Stimulated activated naive CD8-positive, alpha-beta T cell treated with anti-CD3 and anti-CD28 coated beads, Interleukin-15, Interleukin-2, amounts not matched to agents 100 ng/mL and 50 ng/mL, for 24 hours (primary cell): ENCODE results near the gene LYZL4.
A peak's percentile ranks its signal among the peaks of the same experiment; 100 is the strongest.

Source experiments
- H3K27ac Mint-ChIP-seq: one replicate; pipeline ENCODE4 v1.8.0; 2021; ENCODE audit warnings: mild to moderate bottlenecking, mixed read lengths
- H3K27me3 Mint-ChIP-seq: one replicate; pipeline ENCODE4 v1.8.0; 2021; ENCODE audit warnings: mixed read lengths
- H3K36me3 Mint-ChIP-seq: one replicate; pipeline ENCODE4 v1.8.0; 2021; ENCODE audit warnings: low read depth, mixed read lengths
- H3K4me1 Mint-ChIP-seq: one replicate; pipeline ENCODE4 v1.8.0; 2021; ENCODE audit warnings: low read depth, mixed read lengths
- H3K4me3 Mint-ChIP-seq: one replicate; pipeline ENCODE4 v1.8.0; 2021; ENCODE audit warnings: mild to moderate bottlenecking, mixed read lengths
- H3K9me3 Mint-ChIP-seq: one replicate; pipeline ENCODE4 v1.8.0; 2021; ENCODE audit warnings: mixed read lengths

The LYZL4 gene

GRCh38 chr3:42405857-42406256, 4.6 kb downstream of the LYZL4 start:
- Mint-ChIP-seq H3K36me3 (no peaks in the 10 kb centered on the region), H3K4me3 (no peak overlapping the region), H3K4me1 (peaks cover 13% of the 10 kb centered on the region), H3K27me3 (no peaks in the 10 kb centered on the region), H3K9me3 (no peaks in the 10 kb centered on the region), H3K27ac (no peak overlapping the region)

- Mint-ChIP-seq H3K36me3 (no peaks in the 10 kb centered on the region), H3K27ac (no peak overlapping the region), H3K4me1 (peaks cover 16% of the 10 kb centered on the region), H3K9me3 (no peaks in the 10 kb centered on the region), H3K4me3 (no peak overlapping the region), H3K27me3 (no peaks in the 10 kb centered on the region)
Observed at GRCh38 chr3:42403737-42404136, 6.7 kb downstream of the LYZL4 start.

- Mint-ChIP-seq H3K36me3 (no peaks in the 10 kb centered on the region), H3K27ac (no peak overlapping the region), H3K9me3 (no peaks in the 10 kb centered on the region), H3K4me1 (peaks cover 16% of the 10 kb centered on the region), H3K27me3 (no peaks in the 10 kb centered on the region), H3K4me3 (no peak overlapping the region)
Observed at GRCh38 chr3:42402394-42403096, 7.9 kb downstream of the LYZL4 start.

GRCh38 chr3:42398080-42398479, 12.3 kb downstream of the LYZL4 start:
- Mint-ChIP-seq H3K4me3 (no peak overlapping the region), H3K9me3 (no peaks in the 10 kb centered on the region), H3K27ac (no peak overlapping the region), H3K27me3 (no peaks in the 10 kb centered on the region), H3K36me3 (no peaks in the 10 kb centered on the region), H3K4me1 (peaks cover 21% of the 10 kb centered on the region)

GRCh38 chr3:42397644-42398043, 12.8 kb downstream of the LYZL4 start:
- Mint-ChIP-seq H3K27me3 (no peaks in the 10 kb centered on the region), H3K4me1 (peaks cover 22% of the 10 kb centered on the region), H3K9me3 (no peaks in the 10 kb centered on the region), H3K27ac (no peak overlapping the region), H3K36me3 (no peaks in the 10 kb centered on the region), H3K4me3 (no peak overlapping the region)

- Mint-ChIP-seq H3K27me3 (no peaks in the 10 kb centered on the region), H3K36me3 (no peaks in the 10 kb centered on the region), H3K9me3 (no peaks in the 10 kb centered on the region), H3K27ac (no peak overlapping the region), H3K4me1 (peaks cover 19% of the 10 kb centered on the region), H3K4me3 (no peak overlapping the region)
Observed at GRCh38 chr3:42394579-42395288, 15.7 kb downstream of the LYZL4 start.

- H3K36me3 Mint-ChIP-seq: no peaks in the 10 kb centered on the region
- peaks cover 30% of the 10 kb centered on the region for H3K4me1 Mint-ChIP-seq
- peaks cover 3% of the 10 kb centered on the region for H3K27me3 Mint-ChIP-seq
- H3K27ac Mint-ChIP-seq: peak overlapping the region; percentile 88
- peaks cover 3% of the 10 kb centered on the region for H3K9me3 Mint-ChIP-seq
- peak overlapping the region; percentile 71 for H3K4me3 Mint-ChIP-seq
Observed at GRCh38 chr3:42387802-42388651, 22.4 kb downstream of the LYZL4 start.

GRCh38 chr3:42381551-42382082, 28.8 kb downstream of the LYZL4 start:
- H3K27me3 Mint-ChIP-seq: peaks cover 3% of the 10 kb centered on the region
- no peaks in the 10 kb centered on the region for H3K36me3 Mint-ChIP-seq
- H3K27ac Mint-ChIP-seq: no peak overlapping the region
- peaks cover 1% of the 10 kb centered on the region for H3K4me1 Mint-ChIP-seq
- peaks cover 3% of the 10 kb centered on the region for H3K9me3 Mint-ChIP-seq
- no peak overlapping the region for H3K4me3 Mint-ChIP-seq

GRCh38 chr3:42377681-42378080, 32.7 kb downstream of the LYZL4 start:
- Mint-ChIP-seq H3K27me3 (peaks cover 6% of the 10 kb centered on the region), H3K4me1 (peaks cover 6% of the 10 kb centered on the region), H3K36me3 (no peaks in the 10 kb centered on the region), H3K4me3 (no peak overlapping the region), H3K9me3 (no peaks in the 10 kb centered on the region), H3K27ac (no peak overlapping the region)

- Mint-ChIP-seq H3K9me3 (no peaks in the 10 kb centered on the region), H3K36me3 (no peaks in the 10 kb centered on the region), H3K27ac (no peak overlapping the region), H3K4me3 (no peak overlapping the region), H3K4me1 (peaks cover 6% of the 10 kb centered on the region), H3K27me3 (peaks cover 6% of the 10 kb centered on the region)
Observed at GRCh38 chr3:42376344-42376798, 34.0 kb downstream of the LYZL4 start.

- H3K9me3 Mint-ChIP-seq: peaks cover 8% of the 10 kb centered on the region
- peaks cover 6% of the 10 kb centered on the region for H3K4me1 Mint-ChIP-seq
- no peak overlapping the region for H3K4me3 Mint-ChIP-seq
- H3K27me3 Mint-ChIP-seq: peaks cover 6% of the 10 kb centered on the region
- H3K36me3 Mint-ChIP-seq: no peaks in the 10 kb centered on the region
- no peak overlapping the region for H3K27ac Mint-ChIP-seq
Observed at GRCh38 chr3:42375121-42375800, 35.1 kb downstream of the LYZL4 start.

- Mint-ChIP-seq H3K27me3 (peaks cover 6% of the 10 kb centered on the region), H3K4me3 (no peak overlapping the region), H3K27ac (no peak overlapping the region), H3K4me1 (peaks cover 12% of the 10 kb centered on the region), H3K36me3 (no peaks in the 10 kb centered on the region), H3K9me3 (peaks cover 9% of the 10 kb centered on the region)
Observed at GRCh38 chr3:42371776-42372175, 38.6 kb downstream of the LYZL4 start.

- Mint-ChIP-seq H3K36me3 (no peaks in the 10 kb centered on the region), H3K27ac (no peak overlapping the region), H3K4me1 (peaks cover 5% of the 10 kb centered on the region), H3K27me3 (peaks cover 6% of the 10 kb centered on the region), H3K4me3 (no peak overlapping the region), H3K9me3 (peaks cover 12% of the 10 kb centered on the region)
Observed at GRCh38 chr3:42369832-42370231, 40.6 kb downstream of the LYZL4 start.

- H3K4me1 Mint-ChIP-seq: peaks cover 5% of the 10 kb centered on the region
- H3K27me3 Mint-ChIP-seq: peaks cover 4% of the 10 kb centered on the region
- no peak overlapping the region for H3K27ac Mint-ChIP-seq
- no peak overlapping the region for H3K4me3 Mint-ChIP-seq
- no peaks in the 10 kb centered on the region for H3K36me3 Mint-ChIP-seq
- H3K9me3 Mint-ChIP-seq: peaks cover 12% of the 10 kb centered on the region
Observed at GRCh38 chr3:42369304-42369703, 41.1 kb downstream of the LYZL4 start.
